Jurkat, Clone E6-1 (cell line): Measurements from ENCODE around the gene MYZAP.

Experiments
- DNase-seq: peaks from one replicate; pipeline ENCODE4 v3.0.0-alpha.2; 2011; ENCODE audit warnings: low read depth, low spot score
- H3K4me3 ChIP-seq: 2 replicates; pipeline ENCODE4 v1.5.1; 2011; ENCODE audit warnings: mild to moderate bottlenecking, low read length, control low read depth, moderate library complexity

Gene MYZAP

GRCh38 chr15:57561041-57561711 lies 30.5 kb upstream of the MYZAP start:
- peak; percentile 29 for DNase-seq
- H3K4me3 ChIP-seq: no peak overlapping the region

GRCh38 chr15:57562196-57562769 lies 29.4 kb upstream of the MYZAP start:
- DNase-seq: peak; percentile 12
- no peak overlapping the region for H3K4me3 ChIP-seq

GRCh38 chr15:57563416-57563815 lies 28.3 kb upstream of the MYZAP start:
- H3K4me3 ChIP-seq: no peak overlapping the region

GRCh38 chr15:57565311-57565710 lies 26.4 kb upstream of the MYZAP start:
- H3K4me3 ChIP-seq: no peak overlapping the region

More at GRCh38 chr15:57563416-57563815, 28.3 kb upstream of the MYZAP start:
- peak; percentile 41 for DNase-seq

GRCh38 chr15:57566834-57567233 lies 24.9 kb upstream of the MYZAP start:
- no peak overlapping the region for H3K4me3 ChIP-seq
- DNase-seq: no peak

More at GRCh38 chr15:57565311-57565710, 26.4 kb upstream of the MYZAP start:
- peak; percentile 65 for DNase-seq

- DNase-seq: no peak
Measured at GRCh38 chr15:57567891-57568290, 23.8 kb upstream of the MYZAP start.

GRCh38 chr15:57568299-57568698 lies 23.4 kb upstream of the MYZAP start:
- no peak for DNase-seq
- no peak overlapping the region for H3K4me3 ChIP-seq

More at GRCh38 chr15:57567891-57568290, 23.8 kb upstream of the MYZAP start:
- H3K4me3 ChIP-seq: no peak overlapping the region

GRCh38 chr15:57570340-57570739 lies 21.4 kb upstream of the MYZAP start:
- H3K4me3 ChIP-seq: no peak overlapping the region
- no peak for DNase-seq

- H3K4me3 ChIP-seq: no peak overlapping the region
- DNase-seq: no peak
Measured at GRCh38 chr15:57570994-57571393, 20.7 kb upstream of the MYZAP start.

- no peak overlapping the region for H3K4me3 ChIP-seq
- no peak for DNase-seq
Measured at GRCh38 chr15:57571725-57572124, 20.0 kb upstream of the MYZAP start.

GRCh38 chr15:57572468-57572867 lies 19.2 kb upstream of the MYZAP start:
- H3K4me3 ChIP-seq: no peak overlapping the region
- DNase-seq: no peak

GRCh38 chr15:57573151-57573550 lies 18.6 kb upstream of the MYZAP start:
- no peak overlapping the region for H3K4me3 ChIP-seq
- DNase-seq: no peak

GRCh38 chr15:57575363-57575762 lies 16.3 kb upstream of the MYZAP start:
- no peak overlapping the region for H3K4me3 ChIP-seq
- DNase-seq: no peak

GRCh38 chr15:57578288-57578900 lies 13.3 kb upstream of the MYZAP start:
- no peak for DNase-seq
- no peak overlapping the region for H3K4me3 ChIP-seq

- no peak overlapping the region for H3K4me3 ChIP-seq
Measured at GRCh38 chr15:57580428-57580827, 11.3 kb upstream of the MYZAP start.

GRCh38 chr15:57580866-57581265 lies 10.8 kb upstream of the MYZAP start:
- DNase-seq: no peak
- no peak overlapping the region for H3K4me3 ChIP-seq

More at GRCh38 chr15:57580428-57580827, 11.3 kb upstream of the MYZAP start:
- no peak for DNase-seq

- no peak overlapping the region for H3K4me3 ChIP-seq
- no peak for DNase-seq
Measured at GRCh38 chr15:57582090-57582489, 9.6 kb upstream of the MYZAP start.

GRCh38 chr15:57583282-57583681 lies 8.4 kb upstream of the MYZAP start:
- no peak overlapping the region for H3K4me3 ChIP-seq
- DNase-seq: no peak

GRCh38 chr15:57583720-57584119 lies 8.0 kb upstream of the MYZAP start:
- no peak for DNase-seq

GRCh38 chr15:57586661-57587424 lies 4.9 kb upstream of the MYZAP start:
- H3K4me3 ChIP-seq: no peak overlapping the region
- no peak for DNase-seq

More at GRCh38 chr15:57583720-57584119, 8.0 kb upstream of the MYZAP start:
- no peak overlapping the region for H3K4me3 ChIP-seq
